HepG2 (cell line): ENCODE measurements around the gene STIP1. TPM values are rescaled to one million over a fixed set of nuclear protein-coding genes. Genes with fewer than 3 reads are reported as not detected.
A peak's percentile ranks its signal among the peaks of the same experiment; 100 is the strongest.

Experiments used
- ARID5B ChIP-seq: IDR thresholded peaks from 2 replicates; pipeline ENCODE4 v1.4.0; 2020; ENCODE audit warnings: mild to moderate bottlenecking, missing genetic modification reagents
- ATAD3A ChIP-seq: sonication (generic); formaldehyde crosslinking; IDR thresholded peaks from 2 replicates; pipeline ENCODE4 v1.4.0; 2020; ENCODE audit warnings: missing genetic modification reagents
- E2F2 ChIP-seq: sonication (generic); formaldehyde crosslinking; IDR thresholded peaks from 2 replicates; pipeline ENCODE4 v1.4.0; 2020; ENCODE audit warnings: missing genetic modification reagents, borderline replicate concordance
- KDM4B ChIP-seq: sonication (generic); formaldehyde crosslinking; IDR thresholded peaks from 2 replicates; pipeline ENCODE4 v1.4.0; 2020; ENCODE audit warnings: missing genetic modification reagents
- KLF12 ChIP-seq: sonication (generic); formaldehyde crosslinking; IDR thresholded peaks from 2 replicates; pipeline ENCODE4 v1.4.0; 2020; ENCODE audit warnings: missing genetic modification reagents, borderline replicate concordance
- RARA ChIP-seq: IDR thresholded peaks from 2 replicates; pipeline ENCODE4 v1.6.1; 2016; ENCODE audit warnings: missing genetic modification reagents, missing compliant biosample characterization
- TEF ChIP-seq: sonication (generic); formaldehyde crosslinking; IDR thresholded peaks from 2 replicates; pipeline ENCODE4 v1.5.0; 2020; ENCODE audit warnings: missing genetic modification reagents
- ZFP90 ChIP-seq: sonication (generic); formaldehyde crosslinking; IDR thresholded peaks from 2 replicates; pipeline ENCODE4 v1.8.0; 2022; ENCODE audit warnings: missing genetic modification reagents, mild to moderate bottlenecking, inconsistent platforms, borderline replicate concordance
- ZKSCAN5 ChIP-seq: sonication (generic); formaldehyde crosslinking; IDR thresholded peaks from 2 replicates; pipeline ENCODE4 v1.5.1; 2020; ENCODE audit warnings: mild to moderate bottlenecking, missing genetic modification reagents
- ZNF142 ChIP-seq: sonication (generic); formaldehyde crosslinking; IDR thresholded peaks from 2 replicates; pipeline ENCODE4 v1.4.0; 2020; ENCODE audit warnings: missing genetic modification reagents
- ZNF253 ChIP-seq: sonication (generic); formaldehyde crosslinking; IDR thresholded peaks from 2 replicates; pipeline ENCODE4 v1.8.0; 2022; ENCODE audit warnings: mild to moderate bottlenecking, missing genetic modification reagents, borderline replicate concordance
- ZNF333 ChIP-seq: sonication (generic); formaldehyde crosslinking; IDR thresholded peaks from 2 replicates; pipeline ENCODE4 v1.4.0; 2020; ENCODE audit warnings: mild to moderate bottlenecking, missing genetic modification reagents, borderline replicate concordance
- ZNF616 ChIP-seq: sonication (generic); formaldehyde crosslinking; IDR thresholded peaks from 2 replicates; pipeline ENCODE4 v1.5.0; 2020; ENCODE audit warnings: low read depth, mild to moderate bottlenecking, missing genetic modification reagents
- ZXDC ChIP-seq: sonication (generic); formaldehyde crosslinking; IDR thresholded peaks from 2 replicates; pipeline ENCODE4 v1.5.0; 2020; ENCODE audit warnings: mild to moderate bottlenecking, missing genetic modification reagents
- polyA plus RNA-seq, 8 experiments: library from polyadenylated mRNA; depleted of rRNA in 3 of 8; stranded (reverse) in 7 of 8; unstranded in 1 of 8; fragments of >200 nt; fragmentation: Illumina TruSeq in 4 of 8; extraction: Trizol in 4 of 8; gene quantifications; 2 replicates each; pipeline versions ENCODE4 v1.2.1 to v1.2.3, GENCODE V29; 2011 to 2016; ENCODE audit warnings: low read depth in 4 of 8, missing spikeins in 1 of 8, mixed read lengths in 1 of 8; ENCODE audit not compliant: insufficient read depth in 1 of 8
- total RNA-seq, 5 experiments: library from RNA; depleted of rRNA; stranded (reverse); fragments of >200 nt; fragmentation: Illumina TruSeq; extraction: Trizol; gene quantifications; 2 replicates each; pipeline ENCODE4 v1.2.3, GENCODE V29; 2016; ENCODE audit warnings: low read depth in 1 of 5

The STIP1 gene
- total and polyA plus RNA-seq, 2 of the 13 experiments (the other 11 are each of a cell fraction or from before 2014, with no cell fraction given), result 81.1 to 217 TPM

GRCh38 chr11:64233913-64234586 lies 48.1 kb downstream of the STIP1 start, which contains the start of gene VEGFB (continued):
- no peak; the same call in 1 of the 2 replicates for TF ChIP-seq ARID5B
- TF ChIP-seq RARA (CRISPR knock-in tag), result peak; percentile 7; the same call in 1 of the 2 replicates
- TF ChIP-seq ZNF333 (CRISPR knock-in tag), result no peak
- TF ChIP-seq E2F2 (CRISPR knock-in tag), result no peak
- TF ChIP-seq ZXDC, result no peak
- TF ChIP-seq ZNF253 (CRISPR knock-in tag), result no peak
- TF ChIP-seq ZNF616 (CRISPR knock-in tag), result no peak
- no peak; the same call in 1 of the 2 replicates for TF ChIP-seq KDM4B (CRISPR knock-in tag)
- TF ChIP-seq TEF (CRISPR knock-in tag), result no peak
- no peak for TF ChIP-seq ZNF142 (CRISPR knock-in tag)
- no peak for TF ChIP-seq KLF12 (CRISPR knock-in tag)
- TF ChIP-seq ATAD3A (CRISPR knock-in tag), result no peak
- peak; percentile 27; the same call in 1 of the 2 replicates for TF ChIP-seq ZFP90
- no peak for TF ChIP-seq ZKSCAN5 (CRISPR knock-in tag)
